Epithelial cell of prostate (primary cell): ENCODE data around the gene TMEM225B.
A peak's percentile ranks its signal among the peaks of the same experiment; 100 is the strongest.
"Not testable (repeated sequence)": the region's sequence is repeated elsewhere in the genome, so short reads cannot be mapped to it uniquely, and the experiment has no call there.

Source experiments
- DNase-seq: peaks from one replicate; pipeline ENCODE4 v3.0.0-alpha.2; 2011; ENCODE audit warnings: low read depth, low spot score
- H3K27ac ChIP-seq: fragments of 450-650 bp; 2 replicates; pipeline ENCODE4 v1.5.1; 2017; ENCODE audit warnings: mild to moderate bottlenecking

TMEM225B gene

DNA sequence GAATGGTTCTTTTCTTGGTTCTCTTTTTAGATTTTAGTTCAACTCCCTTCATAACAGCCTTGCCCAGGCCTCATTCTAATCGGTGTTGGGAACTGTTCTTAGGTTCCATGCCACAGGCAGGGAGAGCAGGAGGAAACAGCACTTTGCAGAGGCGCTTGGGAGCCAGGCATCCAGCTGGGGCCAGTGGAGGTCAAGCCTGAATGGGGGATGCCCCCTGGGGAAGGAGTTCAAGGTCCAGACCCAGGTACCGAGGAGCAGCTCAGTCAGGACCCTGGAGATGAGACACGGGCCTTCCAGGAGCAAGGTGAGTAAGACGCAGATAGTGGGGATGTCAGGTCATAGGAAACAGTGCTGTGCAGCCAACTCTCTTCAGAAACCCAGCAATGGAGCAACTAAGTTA lies 23.2 kb downstream of the TMEM225B start:
- no peak for DNase-seq
- no peak overlapping the region for H3K27ac ChIP-seq

DNA sequence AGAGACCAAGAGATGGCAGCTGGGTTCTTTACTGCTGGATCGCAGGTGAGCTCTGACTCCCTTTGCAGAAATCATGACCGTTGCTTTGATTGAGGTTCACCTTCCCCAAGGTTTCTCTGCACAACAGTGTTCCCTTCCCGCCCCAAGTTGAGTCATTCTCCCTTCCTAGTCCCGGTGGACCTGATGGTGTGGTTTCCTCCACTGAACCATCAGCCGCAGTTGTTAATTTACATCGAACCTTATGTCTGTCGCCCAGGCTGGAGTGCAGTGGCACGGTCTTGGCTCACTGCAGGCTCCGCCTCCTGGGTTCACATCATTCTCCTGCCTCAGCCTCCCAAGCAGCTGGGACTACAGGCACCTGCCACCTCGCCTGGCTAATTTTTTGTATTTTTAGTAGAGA lies 24.5 kb downstream of the TMEM225B start:
- no peak for DNase-seq
- peak overlapping the region; percentile 59 for H3K27ac ChIP-seq

DNA sequence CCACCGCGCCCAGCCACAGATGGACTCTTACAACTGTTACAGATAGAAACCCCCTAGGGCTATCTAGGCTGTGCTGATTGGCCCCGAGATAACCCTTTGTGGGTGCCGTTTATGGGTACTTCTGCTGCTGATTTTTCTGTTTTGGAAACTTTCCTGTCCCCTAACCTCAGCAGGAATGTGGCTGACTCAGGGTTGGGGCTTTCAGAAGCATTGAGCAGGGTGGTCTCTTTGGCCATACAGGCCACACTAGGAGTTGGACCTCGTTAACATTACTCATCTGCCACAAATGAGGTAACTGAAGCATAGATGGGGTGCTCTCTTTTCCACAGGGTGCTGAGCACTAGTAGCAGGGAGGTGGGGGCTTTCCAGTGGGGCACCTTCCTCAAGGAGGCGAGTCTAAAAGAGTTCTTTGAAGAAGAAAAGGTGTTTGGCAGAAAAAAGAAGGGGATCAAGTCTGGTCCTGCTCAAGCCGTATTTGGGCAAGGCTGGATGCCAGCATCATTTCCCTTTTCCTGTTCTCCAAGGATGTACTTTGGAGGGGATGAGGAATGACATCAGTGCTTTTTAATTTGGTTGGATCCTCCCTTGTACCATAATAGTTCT lies 25.1 kb downstream of the TMEM225B start:
- peak overlapping the region; percentile 59 for H3K27ac ChIP-seq
- no peak for DNase-seq

DNA sequence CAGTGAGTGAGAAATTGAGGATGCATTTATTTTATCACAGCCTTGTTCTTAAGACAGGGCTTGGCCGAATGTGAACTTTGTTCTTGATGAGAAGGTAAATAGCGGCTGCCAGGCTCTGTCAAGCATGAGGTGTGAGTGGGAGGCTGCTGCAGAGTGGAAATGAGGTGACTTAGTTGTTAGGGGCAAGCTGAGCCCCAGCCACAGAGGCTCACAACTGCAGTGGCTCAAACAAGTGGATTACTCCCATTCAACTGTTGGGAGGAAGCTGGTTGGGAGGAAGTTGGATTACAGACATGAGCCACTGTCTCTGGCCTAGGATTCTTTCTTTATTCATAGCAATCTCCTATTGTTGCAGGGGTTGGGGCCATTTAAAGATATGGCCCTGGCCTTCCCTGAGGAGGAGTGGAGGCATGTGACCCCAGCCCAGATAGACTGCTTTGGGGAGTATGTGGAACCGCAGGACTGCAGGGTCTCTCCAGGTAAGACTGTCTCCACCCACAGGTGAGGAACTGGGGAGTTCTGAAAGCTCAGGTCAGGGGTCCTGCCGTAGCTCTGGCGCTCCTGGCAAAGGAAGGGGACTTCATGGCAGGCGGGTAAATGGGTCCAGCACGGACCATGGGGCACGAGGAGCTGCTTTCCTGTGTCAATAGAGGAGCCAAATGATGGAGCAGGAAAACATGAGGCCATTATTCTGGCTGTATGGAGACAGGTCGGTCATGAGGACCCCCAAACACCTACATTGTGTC lies 25.8 kb downstream of the TMEM225B start:
- peak overlapping the region; percentile 59 for H3K27ac ChIP-seq
- no peak for DNase-seq

DNA sequence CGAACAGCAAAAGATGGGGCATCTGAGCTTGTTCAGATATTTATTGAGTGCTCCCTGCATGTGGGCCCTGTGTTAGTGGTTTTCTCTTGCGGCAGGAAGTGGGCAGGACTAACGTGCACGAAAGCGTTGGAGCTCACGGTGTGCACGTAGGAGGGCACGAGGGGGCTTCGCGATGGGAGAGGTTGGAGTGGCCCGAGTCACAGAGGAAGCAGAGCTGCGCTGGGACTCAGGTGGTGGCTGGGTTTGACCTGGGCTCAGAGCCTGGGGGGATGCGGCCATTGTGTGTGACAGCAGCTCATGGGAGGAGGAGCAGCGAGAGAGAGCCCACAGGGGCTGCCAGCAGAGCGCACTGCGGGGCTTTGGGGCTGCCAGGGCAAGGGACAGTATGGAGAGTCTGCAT lies 26.4 kb downstream of the TMEM225B start:
- DNase-seq = no peak
- H3K27ac ChIP-seq = no peak overlapping the region

DNA sequence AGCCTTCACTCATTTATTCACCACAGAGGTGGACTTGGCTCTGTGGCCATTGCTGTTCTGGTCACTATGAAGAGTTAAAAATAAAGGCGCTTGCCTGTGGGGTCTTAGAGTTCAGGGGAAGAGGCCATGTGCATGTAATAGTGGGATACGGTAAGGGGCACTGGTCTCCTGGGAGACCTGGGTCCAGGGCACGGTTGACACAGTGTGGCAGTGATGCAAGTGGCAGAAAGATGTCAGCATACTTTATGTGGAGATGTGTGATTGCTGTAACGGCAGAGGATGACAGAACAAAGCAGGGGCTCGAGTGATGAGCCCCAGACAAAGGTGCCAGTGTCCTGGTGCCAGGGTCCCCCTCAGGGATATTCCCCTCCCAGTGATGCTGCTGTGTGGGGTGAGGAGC lies 27.3 kb downstream of the TMEM225B start:
- no peak overlapping the region for H3K27ac ChIP-seq
- DNase-seq = no peak

DNA sequence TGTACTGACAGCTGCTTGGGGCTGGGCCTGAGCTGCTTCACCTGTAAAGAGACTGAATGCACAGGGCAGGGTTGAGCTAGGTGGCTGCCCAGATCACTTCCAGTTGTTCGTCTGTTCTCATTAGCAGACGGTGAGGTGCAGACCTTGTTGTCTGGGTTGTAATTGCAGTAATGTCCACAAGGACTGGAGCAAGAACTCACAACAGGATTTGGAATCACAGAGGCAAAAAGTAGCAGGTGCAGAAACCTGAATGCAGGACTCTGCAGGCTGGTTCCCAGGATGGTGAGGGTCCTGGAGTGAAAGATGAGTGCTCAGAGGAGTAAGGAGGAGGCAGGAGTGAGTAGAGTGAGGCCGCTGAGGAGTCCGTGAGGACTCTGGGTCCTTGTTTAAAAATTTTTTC lies 27.9 kb downstream of the TMEM225B start:
- no peak overlapping the region for H3K27ac ChIP-seq
- DNase-seq = no peak

DNA sequence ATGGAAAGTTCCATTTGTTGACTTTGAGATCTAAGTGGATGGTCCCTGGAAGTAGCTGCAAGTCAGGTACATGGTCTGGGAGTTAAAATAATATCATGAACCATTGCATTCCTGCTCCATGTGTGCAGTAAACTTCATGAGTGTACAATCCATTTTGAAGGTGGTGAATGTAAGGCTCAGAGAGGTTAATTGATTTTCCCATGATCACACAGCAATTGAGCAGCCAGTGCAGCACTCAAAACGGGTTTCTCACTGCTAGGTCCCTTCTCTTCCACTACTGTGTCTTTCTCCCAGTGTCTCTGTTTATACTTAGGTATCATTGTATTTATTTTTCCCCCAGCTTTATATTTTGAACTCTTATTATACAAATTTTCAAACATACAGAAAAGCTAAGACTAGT lies 28.6 kb downstream of the TMEM225B start:
- H3K27ac ChIP-seq = no peak overlapping the region
- DNase-seq = no peak

DNA sequence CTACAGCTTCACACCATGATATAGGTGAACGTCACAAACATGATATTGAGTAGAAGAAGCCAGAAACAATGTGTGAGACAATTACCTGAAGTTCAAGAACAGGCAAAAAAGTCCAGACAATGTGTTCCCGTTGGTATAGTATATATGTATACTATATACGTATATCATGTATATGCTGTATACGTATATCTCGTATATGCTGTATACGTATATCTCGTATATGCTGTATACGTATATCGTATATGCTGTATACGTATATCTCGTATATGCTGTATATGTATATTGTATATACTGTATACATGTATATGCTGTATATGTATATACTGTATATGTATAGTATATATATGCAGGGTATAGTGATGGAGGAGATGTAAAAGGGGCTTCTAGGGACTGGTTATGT lies 29.4 kb downstream of the TMEM225B start:
- H3K27ac ChIP-seq = no peak overlapping the region
- DNase-seq = no peak

DNA sequence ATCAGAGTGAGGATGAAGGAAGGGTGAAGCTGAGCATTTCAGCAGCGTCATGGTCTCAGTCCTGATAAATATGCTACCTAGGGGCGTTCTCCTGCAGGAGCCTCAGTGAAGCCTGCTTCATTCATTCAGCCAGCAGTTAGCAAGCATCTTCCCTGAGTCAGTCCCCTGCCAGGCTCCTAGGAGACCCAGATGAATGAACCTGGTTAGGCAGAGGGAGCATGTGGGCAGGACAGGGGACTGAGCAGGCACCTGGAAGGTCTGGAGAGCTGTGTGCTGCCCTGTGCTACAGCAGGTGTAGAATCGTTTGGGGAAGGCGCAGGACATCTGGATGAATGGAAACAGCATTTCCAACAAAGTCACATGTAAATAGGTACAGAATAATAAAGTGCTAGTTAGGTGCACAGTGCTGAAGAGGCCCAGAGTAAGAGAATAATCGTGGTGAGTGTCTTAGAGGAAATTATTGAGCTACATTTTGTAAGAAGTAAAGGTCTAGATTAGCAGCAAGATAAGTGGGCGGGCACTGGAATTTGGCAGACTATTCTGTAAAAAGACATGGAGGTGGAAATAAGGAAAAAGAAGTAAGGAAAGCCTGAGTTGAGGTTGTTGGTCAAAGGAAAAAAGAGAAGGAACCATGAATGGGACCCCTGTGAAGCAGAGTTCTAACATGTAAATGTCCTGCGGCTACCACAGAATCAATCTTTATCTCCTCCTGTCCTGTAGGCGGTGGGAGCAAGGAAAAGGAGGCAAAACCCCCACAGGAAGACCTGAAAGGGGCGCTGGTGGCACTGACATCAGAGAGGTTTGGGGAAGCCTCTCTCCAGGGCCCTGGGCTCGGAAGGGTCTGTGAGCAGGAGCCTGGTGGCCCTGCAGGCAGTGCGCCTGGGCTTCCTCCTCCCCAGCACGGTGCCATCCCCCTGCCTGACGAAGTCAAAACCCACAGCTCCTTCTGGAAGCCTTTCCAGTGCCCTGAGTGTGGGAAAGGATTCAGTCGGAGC lies 30.7 kb downstream of the TMEM225B start:
- no peak for DNase-seq
- H3K27ac ChIP-seq = no peak overlapping the region

DNA sequence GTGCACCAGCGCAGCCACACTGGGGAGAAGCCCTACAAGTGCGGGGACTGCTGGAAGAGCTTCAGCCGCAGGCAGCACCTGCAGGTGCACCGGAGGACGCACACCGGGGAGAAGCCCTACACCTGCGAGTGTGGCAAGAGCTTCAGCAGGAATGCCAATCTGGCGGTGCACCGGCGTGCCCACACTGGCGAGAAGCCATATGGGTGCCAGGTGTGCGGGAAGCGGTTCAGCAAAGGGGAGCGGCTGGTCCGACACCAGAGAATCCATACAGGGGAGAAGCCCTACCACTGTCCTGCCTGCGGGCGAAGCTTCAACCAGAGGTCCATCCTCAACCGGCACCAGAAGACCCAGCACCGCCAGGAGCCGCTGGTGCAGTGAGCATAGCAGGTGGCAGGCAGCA lies 31.6 kb downstream of the TMEM225B start:
- no peak for DNase-seq
- no peak overlapping the region for H3K27ac ChIP-seq

DNA sequence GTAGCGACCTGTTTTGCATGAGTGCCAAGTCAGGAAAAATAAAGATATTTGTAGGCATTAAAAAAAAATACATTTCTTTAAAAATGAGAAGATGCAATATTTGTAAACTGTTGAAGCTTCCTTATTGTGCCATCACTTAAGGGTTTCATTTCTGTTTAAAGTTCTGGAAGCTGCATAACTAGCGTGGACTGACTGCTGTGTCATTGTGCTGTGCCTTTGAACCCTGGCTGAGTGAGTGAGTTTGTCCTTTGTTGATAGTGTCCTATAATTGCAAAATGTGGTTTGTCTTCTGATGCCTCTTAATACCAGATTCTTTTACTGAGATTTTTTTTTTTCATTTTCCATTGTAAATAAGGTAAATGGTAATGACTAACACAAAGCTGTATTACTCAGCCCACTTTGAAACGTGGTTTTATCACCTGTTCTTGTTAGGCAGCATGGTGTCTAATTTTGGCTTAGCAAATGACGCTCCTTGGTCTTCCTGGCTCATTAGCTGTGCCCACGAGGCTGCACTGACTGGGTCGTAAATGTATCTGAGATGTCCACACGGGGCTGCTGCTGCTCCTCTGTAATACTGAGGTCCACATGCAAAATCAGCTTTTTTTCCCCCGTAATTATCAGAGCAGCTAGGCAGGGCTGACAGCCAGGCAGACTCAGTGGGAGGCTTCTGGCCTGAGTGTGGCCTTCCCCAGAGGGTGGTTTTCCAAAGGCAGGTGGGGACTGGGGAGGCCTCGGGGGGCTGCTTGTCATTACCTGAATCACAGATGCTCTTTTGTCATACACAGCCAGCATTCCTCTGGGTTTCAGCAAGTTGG lies 33.4 kb downstream of the TMEM225B start:
- DNase-seq = peak; percentile 60
- H3K27ac ChIP-seq = peak overlapping the region; percentile 24

DNA sequence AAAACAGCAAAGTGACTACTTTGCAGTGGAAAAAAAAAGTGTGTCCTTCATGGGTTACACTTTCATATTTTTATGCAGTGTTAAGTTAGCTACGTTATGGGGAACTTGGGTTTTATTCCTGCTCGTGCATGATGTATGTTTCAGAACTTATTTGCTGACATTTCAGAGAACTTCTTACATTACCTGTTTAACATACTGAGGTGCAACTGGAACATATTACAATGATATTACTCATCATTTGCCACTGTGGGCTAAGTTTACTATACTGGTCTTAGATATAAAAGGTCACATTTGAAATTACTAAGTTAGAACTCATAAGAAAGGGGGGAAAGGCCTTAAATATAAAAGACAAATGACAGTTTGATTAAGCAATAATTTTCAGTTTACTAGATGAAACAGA lies 39.3 kb downstream of the TMEM225B start:
- H3K27ac ChIP-seq, DNase-seq: not testable (repeated sequence)

DNA sequence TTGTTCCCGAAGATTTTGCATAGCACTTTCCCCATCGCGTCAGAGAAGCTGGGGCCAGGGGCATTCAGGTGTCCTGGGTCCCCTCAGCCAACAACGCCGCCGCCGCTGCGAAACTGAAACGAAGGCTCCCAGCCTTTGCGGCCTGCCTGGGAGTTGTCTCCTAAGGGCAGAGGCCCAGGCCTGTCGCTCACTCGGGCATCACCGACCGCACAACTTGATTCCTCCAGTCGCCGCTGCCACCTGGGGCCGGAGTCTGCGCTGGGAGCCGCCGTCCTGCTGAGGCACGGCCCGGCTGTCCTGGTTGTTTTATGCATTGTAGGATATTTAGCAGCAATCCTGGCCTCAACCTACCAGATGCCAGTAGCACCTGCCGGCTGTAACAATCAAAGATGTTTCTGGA lies 40.7 kb downstream of the TMEM225B start:
- no peak for DNase-seq
- no peak overlapping the region for H3K27ac ChIP-seq

DNA sequence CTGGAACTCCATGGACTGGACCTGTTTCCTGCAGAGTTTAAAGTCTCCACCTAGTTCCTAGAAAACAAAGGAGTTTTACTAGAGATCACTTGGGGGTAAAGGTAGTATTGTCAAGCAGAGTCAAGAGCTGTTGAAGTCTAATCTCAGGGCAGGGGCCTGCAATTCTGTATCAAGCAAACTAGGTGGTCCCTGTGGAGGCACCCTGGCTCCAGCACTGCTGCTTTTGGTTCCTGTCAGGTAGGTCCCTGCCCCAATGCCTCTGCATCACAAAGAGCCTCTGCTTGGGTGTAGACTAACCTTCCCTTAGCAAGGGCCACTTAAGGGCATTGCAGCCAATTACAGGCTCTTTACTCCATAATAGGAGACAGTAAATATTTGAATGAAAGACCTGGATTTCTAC lies 41.2 kb downstream of the TMEM225B start:
- no peak for DNase-seq
- no peak overlapping the region for H3K27ac ChIP-seq

DNA sequence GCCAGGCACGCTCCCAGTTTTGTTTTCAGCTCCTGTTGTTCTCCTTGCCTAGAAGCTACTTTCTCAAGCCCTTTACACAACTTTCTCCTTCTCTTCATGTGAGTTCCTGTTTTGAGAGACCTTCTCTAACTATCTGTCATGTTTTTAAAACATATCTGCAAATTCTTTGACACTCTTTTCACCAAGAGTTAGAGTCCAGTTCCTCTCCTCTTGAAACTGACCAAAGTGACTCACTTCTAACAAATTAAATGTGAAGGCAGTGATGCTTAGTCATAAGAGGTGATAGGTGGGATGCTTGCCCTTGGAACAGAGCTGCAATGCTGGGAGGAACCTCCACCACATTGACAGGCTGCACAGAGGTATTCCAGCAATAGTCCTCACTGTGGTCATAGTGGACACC lies 44.0 kb downstream of the TMEM225B start:
- no peak for DNase-seq
- H3K27ac ChIP-seq = no peak overlapping the region

DNA sequence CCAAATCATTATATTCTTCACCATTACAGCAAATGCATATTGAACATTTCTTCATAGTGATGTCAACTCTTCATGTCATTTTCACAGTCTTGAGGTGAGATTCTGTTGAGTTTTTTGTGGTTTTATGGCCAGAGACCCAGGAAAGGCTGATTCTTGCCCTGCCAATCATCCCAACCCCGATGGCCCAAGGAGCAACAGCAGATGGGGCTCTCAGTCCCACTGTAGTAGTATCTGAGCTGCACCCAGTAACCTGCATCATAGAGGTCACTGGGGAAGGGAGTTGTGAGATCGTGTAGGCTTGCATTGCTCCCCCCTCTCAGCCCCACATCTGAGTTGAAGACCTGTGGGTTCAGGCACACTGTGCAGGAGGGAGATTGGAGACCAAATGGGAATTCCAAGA lies 45.4 kb downstream of the TMEM225B start:
- no peak overlapping the region for H3K27ac ChIP-seq
- no peak for DNase-seq

DNA sequence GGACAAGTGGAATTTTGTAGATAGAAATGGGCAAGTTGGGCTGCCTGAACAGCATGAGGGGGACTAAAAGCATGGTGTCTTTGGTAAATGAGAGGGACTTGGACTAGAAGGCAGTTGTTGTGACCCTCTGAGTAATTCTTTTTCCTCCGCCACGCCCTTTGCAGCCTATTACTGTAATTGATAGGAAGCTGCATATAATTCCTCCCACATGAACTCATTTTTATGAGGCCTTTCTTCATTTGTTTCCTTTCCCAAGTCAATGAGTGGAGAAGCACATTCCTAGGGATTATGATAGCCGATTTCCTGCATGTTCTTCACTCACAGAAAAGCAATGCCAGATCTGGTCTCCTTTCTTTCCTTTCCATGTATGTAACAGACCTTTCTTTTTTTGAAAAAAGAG lies 46.4 kb downstream of the TMEM225B start:
- no peak overlapping the region for H3K27ac ChIP-seq
- DNase-seq = no peak

DNA sequence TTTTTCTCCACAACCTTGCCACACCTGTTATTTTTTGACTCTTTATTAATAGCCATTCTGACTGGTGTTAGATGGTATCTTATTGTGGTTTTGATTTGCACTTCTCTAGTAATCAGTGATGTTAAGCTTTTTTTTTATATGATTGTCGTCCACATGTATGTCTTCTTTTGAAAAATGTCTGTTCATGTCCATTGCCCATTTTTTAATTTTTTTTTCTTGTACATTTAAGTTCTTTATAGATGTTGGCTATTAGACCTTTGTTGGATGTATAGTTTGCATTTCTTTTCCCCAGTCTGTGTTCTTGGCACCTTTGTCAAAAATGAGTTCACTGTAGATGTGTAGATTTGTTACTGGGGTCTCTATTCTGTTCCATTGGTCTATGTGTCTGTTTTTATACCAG lies 47.5 kb downstream of the TMEM225B start:
- no peak for DNase-seq
- H3K27ac ChIP-seq = no peak overlapping the region

DNA sequence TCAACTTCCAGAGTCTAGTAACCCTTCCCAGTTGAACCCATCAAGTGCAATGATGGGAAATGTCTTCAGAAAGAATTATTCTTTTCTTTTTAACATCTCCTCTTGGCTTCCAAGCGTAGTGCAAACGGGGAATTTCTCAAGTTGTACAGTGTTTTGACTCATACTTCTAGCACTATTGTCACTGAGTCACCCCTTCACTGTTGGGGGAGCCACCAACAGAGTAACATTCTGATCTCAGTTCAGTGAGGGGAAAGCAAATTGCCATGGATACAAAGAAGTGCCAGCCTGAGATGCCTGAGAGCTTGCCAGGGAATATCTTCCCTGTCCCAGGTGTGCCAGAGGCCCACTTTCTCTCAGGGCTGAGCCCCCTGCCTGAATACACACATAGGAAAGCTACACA lies 50.8 kb downstream of the TMEM225B start:
- no peak for DNase-seq
- no peak overlapping the region for H3K27ac ChIP-seq
